GM12878 (cell line): Measurements from ENCODE around the gene SECTM1. TPM values are rescaled to one million over a fixed set of nuclear protein-coding genes. Genes with fewer than 3 reads are reported as not detected.

Experiments used
- ATAC-seq: fragments of 200-7000 bp; cut with Tn5 transposase; 3 replicates; pipeline ENCODE4 v1.9.1; 2020; ENCODE audit warnings: mild to moderate bottlenecking, moderate library complexity
- BruUV-seq: library from RNA; stranded (reverse); fragments of 400-500 nt; replicated peaks from 2 replicates; lab custom pipeline; 2021; lab: Mats Ljungman, UMichigan
- CTCF ChIA-PET: fragments of 300-600 bp; sonication (Branson Sonifier 250); formaldehyde crosslinking; extraction: SDS; loops from one replicate; lab custom pipeline; 2021; ENCODE audit warnings: inconsistent platforms; lab: Yijun Ruan, JAX
- POLR2A ChIA-PET: fragments of 350-600 bp; formaldehyde crosslinking; extraction: SDS; loops from one replicate; lab custom pipeline; 2021; ENCODE audit warnings: inconsistent platforms; lab: Charles Lee
- RAD21 ChIA-PET: fragments of 300-600 bp; sonication (Branson Sonifier 250); formaldehyde crosslinking; loops from one replicate; lab custom pipeline; 2023; ENCODE audit warnings: antibody characterized with exemption; ENCODE audit not compliant: unreplicated experiment; lab: Charles Lee
- SMC1A ChIA-PET: fragments of 300-600 bp; sonication (Branson Sonifier 250); formaldehyde crosslinking; loops from one replicate; lab custom pipeline; 2023; ENCODE audit not compliant: unreplicated experiment, uncharacterized antibody; lab: Charles Lee
- DNase-seq: peaks from one replicate; pipeline ENCODE4 v3.0.0-alpha.2; 2011; ENCODE audit warnings: low read depth, low spot score
- FAIRE-seq: peaks from 3 replicates; lab custom pipeline; 2011; peaks lifted over from hg19 to GRCh38; lab: Jason Lieb, UNC
- H2AFZ ChIP-seq: 2 replicates; pipeline ENCODE4 v1.6.0; 2011; ENCODE audit warnings: low read depth, low read length, control low read depth; ENCODE audit not compliant: control insufficient read depth
- H3K27ac ChIP-seq: 2 replicates; pipeline ENCODE4 v1.5.1; 2011; ENCODE audit warnings: control low read depth; ENCODE audit not compliant: control insufficient read depth, insufficient read depth
- H3K27me3 ChIP-seq, 2 experiments: replicated peaks in 1 of 2; 2 replicates each; pipeline versions ENCODE4 v1.6.0 to v1.6.1; 2011; ENCODE audit warnings: low read length in 1 of 2; ENCODE audit not compliant: control insufficient read depth in 2 of 2, insufficient read depth in 2 of 2
- H3K36me3 ChIP-seq, 2 experiments: 2 replicates each; pipeline ENCODE4 v1.5.1; 2011; ENCODE audit warnings: low read length in 1 of 2; ENCODE audit not compliant: control insufficient read depth in 2 of 2, insufficient read depth in 2 of 2
- H3K4me1 ChIP-seq: 2 replicates; pipeline ENCODE4 v1.6.1; 2011; ENCODE audit warnings: mild to moderate bottlenecking, low read length, moderate library complexity, mixed read lengths; ENCODE audit not compliant: control insufficient read depth, insufficient read depth
- H3K4me2 ChIP-seq: 2 replicates; pipeline ENCODE4 v1.6.0; 2011; ENCODE audit warnings: control low read depth; ENCODE audit not compliant: control insufficient read depth, insufficient read depth
- H3K4me3 ChIP-seq: fragments of 200-600 bp; sonication (generic); 2 replicates; pipeline ENCODE4 v1.5.1; 2016
- H3K79me2 ChIP-seq: 2 replicates; pipeline ENCODE4 v1.6.0; 2011; ENCODE audit warnings: low read length; ENCODE audit not compliant: control insufficient read depth, insufficient read depth
- H3K9ac ChIP-seq: 2 replicates; pipeline ENCODE4 v1.8.0; 2011; ENCODE audit warnings: low read length, control low read depth, mixed read lengths; ENCODE audit not compliant: control insufficient read depth, insufficient read depth
- H3K9me3 ChIP-seq: replicated peaks from 3 replicates; pipeline ENCODE4 v1.5.1; 2011; ENCODE audit warnings: mild to moderate bottlenecking, low read length; ENCODE audit not compliant: control insufficient read depth, insufficient read depth
- H4K20me1 ChIP-seq: 2 replicates; pipeline ENCODE4 v1.6.0; 2011; ENCODE audit not compliant: control insufficient read depth, insufficient read depth
- CBFB ChIP-seq: IDR thresholded peaks from 2 replicates; pipeline ENCODE4 v1.6.1; 2016; ENCODE audit warnings: antibody characterized with exemption, low read depth
- DPF2 ChIP-seq: fragments of 450-650 bp; IDR thresholded peaks from 2 replicates; pipeline ENCODE4 v1.6.1; 2017; ENCODE audit warnings: mild to moderate bottlenecking
- MEF2A ChIP-seq: IDR thresholded peaks from 2 replicates; pipeline ENCODE4 v1.6.1; 2011; ENCODE audit warnings: low read depth, mild to moderate bottlenecking, low read length, moderate library complexity; ENCODE audit not compliant: insufficient read depth
- ZBTB4 ChIP-seq: fragments of 450-650 bp; formaldehyde crosslinking; IDR thresholded peaks from 2 replicates; pipeline ENCODE4 v1.4.0; 2022; ENCODE audit warnings: mild to moderate bottlenecking, moderate library complexity
- WGBS: methylation state at CpG from one replicate; pipeline ENCODE4 v1.1.6; 2016; ENCODE audit warnings: low lambda C conversion rate; ENCODE audit not compliant: insufficient replicate concordance, insufficient coverage; ENCODE audit errors: missing lambda C conversion rate; 5-methylcytosine and 5-hydroxymethylcytosine counted together
- in situ Hi-C: fragments of 300-500 bp; cut with MboI; formaldehyde crosslinking; loops from 9 replicates; pipeline ENCODE4 v1.14.3; 2018; ENCODE audit warnings: mixed read lengths
- intact Hi-C: fragments of 100-400 bp; cut with micrococcal nuclease; formaldehyde crosslinking; loops from one replicate; pipeline ENCODE4 v1.14.2; 2022; ENCODE audit not compliant: unreplicated experiment
- polyA plus RNA-seq, 11 experiments: library from polyadenylated mRNA; depleted of rRNA in 4 of 11; unstranded in 6 of 11; stranded (reverse) in 5 of 11; fragments of >200 nt; fragmentation: Nextera tagmentation in 4 of 11; fragmentation: Illumina TruSeq in 1 of 11; extraction: Ambion mirVana in 4 of 11; extraction: Trizol in 1 of 11; gene quantifications; 1 replicate in 1 of 11; 2 replicates in 10 of 11; pipeline versions ENCODE4 v1.2.1 to v1.2.3, GENCODE V29; 2011 to 2016; ENCODE audit warnings: inconsistent platforms in 2 of 11, missing spikeins in 2 of 11, low read depth in 1 of 11
- total RNA-seq, 4 experiments: library from RNA; depleted of rRNA in 3 of 4; stranded (reverse); fragments of >200 nt in 3 of 4; fragmentation: Illumina TruSeq in 1 of 4; extraction: Trizol in 1 of 4; gene quantifications; 2 replicates each; pipeline versions ENCODE4 v1.2.1 to v1.2.3, GENCODE V29; 2013 to 2021

The SECTM1 gene
- total and polyA plus RNA-seq, 10 of the 15 experiments (the other 5 are each of a cell fraction or from before 2014, with no cell fraction given): 0.10 to 0.13 (median 0.12) TPM; not detected in 7

- POLR2A ChIA-PET: no interaction called here
- intact Hi-C loops: no loop called here
- RAD21 ChIA-PET: no interaction called here
- Histone ChIP-seq H3K9me3 (no peaks in the 10 kb centered on the region), H2AFZ (no peak overlapping the region), H3K79me2 (no peaks in the 10 kb centered on the region), H4K20me1 (no peaks in the 10 kb centered on the region), H3K27me3 (peaks cover 0 to 6% of the 10 kb centered on the region in 2 experiments; a peak in 1 of 4 replicates), H3K4me2 (no peak overlapping the region), H3K27ac (no peak overlapping the region), H3K36me3 (no peaks in the 10 kb centered on the region), H3K4me1 (peaks cover 6% of the 10 kb centered on the region), H3K4me3 (no peak overlapping the region), H3K9ac (no peak overlapping the region)
- SMC1A ChIA-PET: interaction anchor here (1.6 to 1.7 kb wide), 3 partner anchors 8 to 55 kb away, joined by 3 to 4 read pairs (median 3); no protein-coding TSS in a partner anchor
- no peak for DNase-seq
- WGBS: 47% methylated on average over 29 of the region's 29 CpGs
- ATAC-seq: no peak
- BruUV-seq: no TSS peak
- CTCF ChIA-PET: interaction anchor here (2.8 kb wide), 1 partner anchor 11 kb away, joined by 10 read pairs; no protein-coding TSS in a partner anchor
- in situ Hi-C loops: no loop called here
- FAIRE-seq: no peak
- TF ChIP-seq CBFB (no peak), MEF2A (no peak), ZBTB4 (CRISPR knock-in tag) (no peak), DPF2 (no peak)
Measured at GRCh38 chr17:82338858-82339633, 5.5 kb upstream of the SECTM1 start.
